ENCODE data around the gene SCP2. TPM values are rescaled to one million over a fixed set of nuclear protein-coding genes. Genes with fewer than 3 reads are reported as not detected.

Gene SCP2
- polyA plus RNA-seq, 2 of the 4 experiments (the other 2 are of a cell fraction): 79.0 to 124 TPM

DNA sequence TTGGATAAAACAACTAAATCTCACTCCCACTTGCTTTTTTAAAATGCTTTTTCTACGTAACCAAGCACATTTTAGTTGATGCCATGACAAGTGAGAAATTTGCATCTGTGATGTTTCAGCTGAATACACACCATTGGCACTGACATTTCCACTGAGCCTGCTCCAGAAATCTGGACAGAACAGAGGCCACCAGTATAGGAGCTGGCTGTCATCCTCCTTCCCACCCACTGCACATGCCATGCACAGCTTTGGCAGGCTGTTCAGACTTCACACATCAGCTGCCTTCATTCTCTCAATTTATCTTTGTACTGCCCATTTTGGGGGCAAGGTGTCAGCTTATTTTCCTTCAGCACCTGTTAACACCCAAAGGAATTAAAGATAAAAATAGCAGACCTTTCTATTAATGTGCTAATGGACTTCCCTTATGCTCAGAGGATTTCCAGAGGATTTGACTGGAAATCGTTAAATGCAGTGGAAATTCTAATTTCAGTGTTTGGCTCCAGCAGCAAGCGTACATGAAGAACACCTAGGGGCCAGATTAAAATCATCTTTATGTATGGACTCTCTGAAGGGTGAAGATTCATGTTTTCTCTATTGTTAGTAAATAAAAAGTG is 122.0 kb downstream of the SCP2 start:
- DNase-seq (ENCODE audit: low read depth in 1 of 2, low spot score in 1 of 2) (no peak), FAIRE-seq (no peak), ATAC-seq (no peak)
- Histone ChIP-seq H3K9me3 (no peaks in the 10 kb centered on the region), H3K4me3 (no peak overlapping the region), H3K27ac (no peak overlapping the region), H3K4me2 (no peak overlapping the region), H3K4me1 (peaks cover 6% of the 10 kb centered on the region; the same call in 1 of the 3 replicates)
- ChIA-PET POLR2A (no interaction called here), CTCF (interaction anchor here (0.6 kb wide), 1 partner anchor 14 kb away, joined by 3 read pairs; no protein-coding TSS in a partner anchor)
- WGBS (ENCODE audit: missing lambda C conversion rate): 88% methylated on average over 3 of the region's 3 CpGs
- no peak for TF ChIP-seq POLR2A (IDR thresholded peaks at IDR 0.05; ENCODE audit: low read length)
- TF ChIP-seq ATOH8 (CRISPR knock-in tag; IDR thresholded peaks at IDR 0.05; ENCODE audit: low read depth): no peak
- no peak for TF ChIP-seq ZSCAN20 (CRISPR knock-in tag; IDR thresholded peaks at IDR 0.05)
- no peak for TF ChIP-seq FOSB (CRISPR knock-in tag; IDR thresholded peaks at IDR 0.05)
- no peak for TF ChIP-seq RARB (CRISPR knock-in tag; IDR thresholded peaks at IDR 0.05)
- no peak for TF ChIP-seq CBX2 (IDR thresholded peaks at IDR 0.05; ENCODE audit: borderline replicate concordance, low read depth)
- no peak for TF ChIP-seq FOXS1 (CRISPR knock-in tag; IDR thresholded peaks at IDR 0.05)
- no peak for TF ChIP-seq GATA3 (IDR thresholded peaks at IDR 0.05; ENCODE audit: borderline replicate concordance)
- TF ChIP-seq NFE2L2 (conservative IDR thresholded peaks at IDR 0.05; ENCODE audit: low read length): no peak
- TF ChIP-seq, protein P1, sequence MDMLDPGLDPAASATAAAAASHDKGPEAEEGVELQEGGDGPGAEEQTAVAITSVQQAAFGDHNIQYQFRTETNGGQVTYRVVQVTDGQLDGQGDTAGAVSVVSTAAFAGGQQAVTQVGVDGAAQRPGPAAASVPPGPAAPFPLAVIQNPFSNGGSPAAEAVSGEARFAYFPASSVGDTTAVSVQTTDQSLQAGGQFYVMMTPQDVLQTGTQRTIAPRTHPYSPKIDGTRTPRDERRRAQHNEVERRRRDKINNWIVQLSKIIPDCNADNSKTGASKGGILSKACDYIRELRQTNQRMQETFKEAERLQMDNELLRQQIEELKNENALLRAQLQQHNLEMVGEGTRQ (IDR thresholded peaks at IDR 0.05): no peak
- no peak for TF ChIP-seq HOXB13 (CRISPR knock-in tag; IDR thresholded peaks at IDR 0.05; ENCODE audit: low read depth)
- no peak for TF ChIP-seq HEYL (CRISPR knock-in tag; IDR thresholded peaks at IDR 0.05)
- TF ChIP-seq MAFK (IDR thresholded peaks at IDR 0.05; ENCODE audit: partially characterized antibody): no peak
- no peak for TF ChIP-seq ESRRA (IDR thresholded peaks at IDR 0.05; ENCODE audit: borderline replicate concordance, low read length)
- TF ChIP-seq MYC (IDR thresholded peaks at IDR 0.05; ENCODE audit: borderline replicate concordance, low read length): no peak
- TF ChIP-seq CBX8 (IDR thresholded peaks at IDR 0.05): no peak

DNA sequence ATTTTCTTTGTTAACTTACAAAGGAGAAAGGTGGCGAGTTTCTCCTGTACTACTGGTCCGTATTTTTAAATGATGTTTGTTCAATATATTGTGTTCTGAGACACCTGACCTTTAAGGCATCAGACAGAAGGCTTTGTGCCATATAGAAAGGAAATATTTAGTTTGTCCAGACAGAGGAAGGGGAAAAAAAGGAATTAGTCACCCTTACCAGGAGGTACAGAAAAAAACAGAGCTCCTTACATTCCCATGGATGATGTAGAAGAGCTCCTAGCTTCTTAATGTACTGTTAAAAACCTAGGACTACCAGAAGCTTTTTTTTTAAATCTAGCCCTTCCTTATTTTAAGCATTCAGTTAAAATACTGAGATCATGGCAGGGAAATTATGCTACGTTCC is 122.5 kb downstream of the SCP2 start:
- Histone ChIP-seq H3K4me1 (peaks cover 6% of the 10 kb centered on the region; the same call in 1 of the 3 replicates), H3K9me3 (no peaks in the 10 kb centered on the region), H3K27ac (no peak overlapping the region), H3K4me2 (no peak overlapping the region), H3K4me3 (no peak overlapping the region)
- POLR2A ChIA-PET: no interaction called here
- no peak for FAIRE-seq
- CTCF ChIA-PET: interaction anchor here (0.6 kb wide), 1 partner anchor 14 kb away, joined by 3 read pairs; no protein-coding TSS in a partner anchor
- DNase-seq (ENCODE audit: low read depth in 1 of 2, low spot score in 1 of 2): no peak
- 78% methylated on average over 3 of the region's 3 CpGs for whole genome bisulfite sequencing (ENCODE audit: missing lambda C conversion rate)
- no peak for ATAC-seq
- TF ChIP-seq RAD21 (conservative IDR thresholded peaks at IDR 0.05 in 1 of 2, IDR thresholded peaks at IDR 0.05 in 1 of 2) (no peak), NFE2L2 (conservative IDR thresholded peaks at IDR 0.05; ENCODE audit: low read length) (no peak), HEYL (CRISPR knock-in tag; IDR thresholded peaks at IDR 0.05) (no peak), POLR2AphosphoS2 (conservative IDR thresholded peaks at IDR 0.05; ENCODE audit: low read length) (no peak), FOSL2 (IDR thresholded peaks at IDR 0.05) (no peak), FOSL2 (CRISPR knock-in tag; IDR thresholded peaks at IDR 0.05) (no peak), ELK1 (IDR thresholded peaks at IDR 0.05; ENCODE audit: low read depth, low read length) (no peak), RARB (CRISPR knock-in tag; IDR thresholded peaks at IDR 0.05) (no peak), EHF (CRISPR knock-in tag; IDR thresholded peaks at IDR 0.05) (no peak), KDM1A (IDR thresholded peaks at IDR 0.05; ENCODE audit: low read depth) (no peak), RCOR1 (IDR thresholded peaks at IDR 0.05; ENCODE audit: low read depth, low read length) (no peak), FOXS1 (CRISPR knock-in tag; IDR thresholded peaks at IDR 0.05) (no peak), SMC3 (IDR thresholded peaks at IDR 0.05) (no peak)
- TF ChIP-seq, protein P2, sequence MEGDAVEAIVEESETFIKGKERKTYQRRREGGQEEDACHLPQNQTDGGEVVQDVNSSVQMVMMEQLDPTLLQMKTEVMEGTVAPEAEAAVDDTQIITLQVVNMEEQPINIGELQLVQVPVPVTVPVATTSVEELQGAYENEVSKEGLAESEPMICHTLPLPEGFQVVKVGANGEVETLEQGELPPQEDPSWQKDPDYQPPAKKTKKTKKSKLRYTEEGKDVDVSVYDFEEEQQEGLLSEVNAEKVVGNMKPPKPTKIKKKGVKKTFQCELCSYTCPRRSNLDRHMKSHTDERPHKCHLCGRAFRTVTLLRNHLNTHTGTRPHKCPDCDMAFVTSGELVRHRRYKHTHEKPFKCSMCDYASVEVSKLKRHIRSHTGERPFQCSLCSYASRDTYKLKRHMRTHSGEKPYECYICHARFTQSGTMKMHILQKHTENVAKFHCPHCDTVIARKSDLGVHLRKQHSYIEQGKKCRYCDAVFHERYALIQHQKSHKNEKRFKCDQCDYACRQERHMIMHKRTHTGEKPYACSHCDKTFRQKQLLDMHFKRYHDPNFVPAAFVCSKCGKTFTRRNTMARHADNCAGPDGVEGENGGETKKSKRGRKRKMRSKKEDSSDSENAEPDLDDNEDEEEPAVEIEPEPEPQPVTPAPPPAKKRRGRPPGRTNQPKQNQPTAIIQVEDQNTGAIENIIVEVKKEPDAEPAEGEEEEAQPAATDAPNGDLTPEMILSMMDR (IDR thresholded peaks at IDR 0.05): no peak
